COLO829 (cell line): Measurements from ENCODE around the gene UPK2.
"Not testable (repeated sequence)": the region's sequence is repeated elsewhere in the genome, so short reads cannot be mapped to it uniquely, and the experiment has no call there.

Experiments used
- DNase-seq: peaks from one replicate; pipeline ENCODE4 v3.0.0; 2012; ENCODE audit warnings: low spot score

The UPK2 gene

GRCh38 chr11:118938491-118939403 is 17.4 kb upstream of the UPK2 start:
- DNase-seq: no peak

DNA sequence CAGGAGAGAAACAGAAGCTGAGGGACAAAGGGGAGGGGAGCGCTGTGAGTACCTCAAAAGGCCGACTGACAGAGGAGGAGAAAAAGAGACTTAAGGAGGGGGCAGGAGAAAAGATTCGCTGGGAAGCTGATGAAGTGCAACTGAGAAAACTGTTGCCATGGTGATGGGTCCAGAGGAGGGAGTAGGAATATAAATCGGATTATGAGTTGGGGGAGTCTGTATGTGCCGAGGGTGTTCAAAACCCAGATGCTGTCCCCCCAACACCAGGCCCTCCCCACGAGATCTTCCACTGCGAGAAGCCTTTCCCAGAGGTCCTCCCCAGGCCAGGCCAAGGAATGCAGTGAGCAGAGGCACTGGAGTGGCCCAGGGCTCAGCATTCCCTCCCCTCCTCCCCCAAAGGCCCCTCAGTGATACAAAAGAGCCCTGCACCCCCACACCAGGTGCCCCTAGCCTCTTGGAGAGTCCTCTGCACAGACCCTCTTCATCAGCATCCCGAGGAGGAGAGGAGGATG is 16.6 kb upstream of the UPK2 start:
- no peak for DNase-seq

DNA sequence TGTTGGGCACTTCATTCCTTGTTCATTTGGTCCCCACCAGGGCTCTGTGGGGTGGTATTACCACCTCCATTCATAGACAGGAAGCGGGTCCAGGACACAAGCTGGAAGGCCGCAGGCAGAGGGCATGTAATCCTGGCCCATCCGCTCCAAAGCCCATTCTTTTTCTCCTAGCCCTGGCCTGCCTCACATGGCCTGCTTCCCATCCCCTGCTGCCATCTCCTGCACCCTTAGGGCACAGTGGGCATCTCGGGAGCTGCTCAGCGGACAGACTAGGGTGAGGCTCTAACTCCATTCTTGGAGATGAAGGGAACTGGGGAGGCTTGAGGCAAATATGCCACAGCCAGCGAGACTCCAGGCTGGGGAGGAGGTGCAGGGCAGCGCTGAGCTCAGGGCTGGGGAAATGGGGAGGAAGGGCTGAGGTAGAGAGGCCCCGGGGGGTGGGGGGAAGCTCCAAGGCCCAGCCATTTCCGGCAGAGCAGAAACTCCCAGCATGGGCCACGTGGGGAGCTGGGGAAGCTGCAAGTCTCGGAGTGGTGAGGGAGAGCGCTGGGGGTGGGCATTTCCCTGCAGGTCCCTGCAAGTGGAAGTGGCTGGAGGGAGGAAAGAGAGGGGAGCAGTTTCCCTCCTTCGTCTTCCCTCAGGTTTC is 16.0 kb upstream of the UPK2 start:
- DNase-seq: no peak

DNA sequence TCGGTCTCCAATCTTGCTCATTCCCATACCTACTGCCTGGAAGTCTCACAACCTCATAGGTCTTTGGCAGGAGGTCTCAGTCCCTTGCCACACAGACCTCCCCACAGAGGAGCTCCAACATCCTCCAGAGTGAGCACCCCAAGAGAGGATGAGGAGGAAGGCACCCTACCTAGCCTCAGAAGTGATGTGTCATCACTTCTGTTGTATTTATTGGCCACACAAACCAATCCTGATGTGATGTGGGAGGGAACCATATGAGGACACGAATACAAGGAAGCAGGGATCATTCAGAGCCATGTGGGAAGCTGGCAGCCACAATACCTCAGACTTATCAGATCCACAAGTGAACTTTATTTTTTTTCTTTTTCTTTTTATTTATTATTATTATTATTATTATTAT is 9.0 kb upstream of the UPK2 start:
- no peak for DNase-seq

DNA sequence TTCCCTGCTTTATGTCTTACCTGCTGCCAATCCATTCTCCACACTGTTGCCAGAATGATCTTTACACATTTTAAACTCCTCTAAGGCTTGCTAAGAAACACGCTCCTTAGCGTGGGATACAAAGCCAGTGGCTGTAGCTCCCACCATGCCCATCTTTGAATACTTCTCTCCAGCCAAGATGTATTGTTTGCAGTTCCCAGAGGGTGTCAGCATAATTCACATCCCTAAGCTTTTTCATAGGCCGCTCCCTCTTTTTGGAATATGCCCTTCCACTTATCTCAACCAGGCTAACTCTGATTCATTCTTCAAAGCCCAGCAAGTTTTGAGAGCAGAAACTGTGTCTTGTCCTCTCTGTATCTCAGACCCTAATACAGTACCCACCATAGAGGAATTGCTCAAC is 8.1 kb upstream of the UPK2 start:
- no peak for DNase-seq

GRCh38 chr11:118953265-118953664 is 2.8 kb upstream of the UPK2 start:
- DNase-seq: no peak

GRCh38 chr11:118953976-118954375 is 2.1 kb upstream of the UPK2 start:
- DNase-seq: not testable (repeated sequence)

DNA sequence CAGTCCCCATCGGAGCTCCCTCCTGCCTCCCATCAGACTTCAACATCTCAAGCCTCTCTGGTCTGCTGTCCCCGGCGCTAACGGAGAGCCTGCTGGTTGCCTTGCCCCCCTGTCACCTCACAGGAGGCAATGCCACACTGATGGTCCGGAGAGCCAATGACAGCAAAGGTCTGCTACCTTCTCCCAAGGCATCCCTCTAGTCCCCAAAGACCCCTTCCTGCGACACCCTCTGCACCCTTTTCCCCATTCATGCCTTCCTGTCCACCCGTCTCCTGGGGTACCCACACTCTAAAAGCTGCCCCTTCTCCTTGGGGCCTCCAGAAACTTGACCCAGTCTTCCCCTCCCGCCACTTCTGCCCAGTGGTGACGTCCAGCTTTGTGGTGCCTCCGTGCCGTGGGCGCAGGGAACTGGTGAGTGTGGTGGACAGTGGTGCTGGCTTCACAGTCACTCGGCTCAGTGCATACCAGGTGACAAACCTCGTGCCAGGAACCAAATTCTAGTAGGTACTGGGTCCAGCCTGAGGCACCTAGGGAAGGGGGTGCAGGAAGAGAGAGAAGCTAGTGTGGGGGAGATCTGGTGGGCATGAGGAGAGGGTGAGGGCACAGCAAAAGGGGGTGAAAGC is 860 bp downstream of the UPK2 start:
- no peak for DNase-seq

DNA sequence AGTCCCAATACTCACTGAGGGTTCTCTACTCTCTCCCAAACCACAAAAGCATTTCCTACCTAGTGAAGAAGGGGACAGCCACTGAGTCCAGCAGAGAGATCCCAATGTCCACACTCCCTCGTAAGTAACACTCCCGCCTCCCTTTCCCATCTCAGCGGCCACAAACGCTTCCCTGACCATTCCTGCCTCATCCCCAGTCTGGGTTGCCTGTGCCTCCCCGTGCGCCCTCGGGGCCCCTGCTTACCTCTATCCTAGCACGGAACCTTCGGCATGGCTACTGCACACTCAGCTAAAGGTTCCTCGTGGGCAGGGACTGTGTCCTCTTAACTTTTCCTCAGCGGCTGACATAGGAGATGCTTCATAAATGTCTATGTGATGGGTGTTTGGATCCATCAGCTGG is 1.5 kb downstream of the UPK2 start:
- DNase-seq: no peak

GRCh38 chr11:118957968-118958367 is 1.9 kb downstream of the UPK2 start:
- DNase-seq: no peak

GRCh38 chr11:118958577-118958976 is 2.5 kb downstream of the UPK2 start:
- no peak for DNase-seq

- DNase-seq: no peak
Observed at GRCh38 chr11:118961189-118961588, 5.1 kb downstream of the UPK2 start.

GRCh38 chr11:118961591-118961990 is 5.5 kb downstream of the UPK2 start:
- DNase-seq: no peak

GRCh38 chr11:118969508-118969907 is 13.4 kb downstream of the UPK2 start:
- not testable (repeated sequence) for DNase-seq

GRCh38 chr11:118971646-118972045 is 15.5 kb downstream of the UPK2 start, which contains the start of gene FOXR1:
Gene FOXR1, plus strand, starts transcription at chr11:118971761. Its CDS starts 171 bp downstream, at chr11:118971932.
- DNase-seq: no peak

- no peak for DNase-seq
Observed at GRCh38 chr11:118973985-118974384, 17.9 kb downstream of the UPK2 start.

- DNase-seq: no peak
Observed at GRCh38 chr11:118975771-118976709, 19.9 kb downstream of the UPK2 start.

- no peak for DNase-seq
Observed at GRCh38 chr11:118979434-118979833, 23.3 kb downstream of the UPK2 start.

GRCh38 chr11:118980191-118980881 is 24.2 kb downstream of the UPK2 start:
- no peak for DNase-seq

DNA sequence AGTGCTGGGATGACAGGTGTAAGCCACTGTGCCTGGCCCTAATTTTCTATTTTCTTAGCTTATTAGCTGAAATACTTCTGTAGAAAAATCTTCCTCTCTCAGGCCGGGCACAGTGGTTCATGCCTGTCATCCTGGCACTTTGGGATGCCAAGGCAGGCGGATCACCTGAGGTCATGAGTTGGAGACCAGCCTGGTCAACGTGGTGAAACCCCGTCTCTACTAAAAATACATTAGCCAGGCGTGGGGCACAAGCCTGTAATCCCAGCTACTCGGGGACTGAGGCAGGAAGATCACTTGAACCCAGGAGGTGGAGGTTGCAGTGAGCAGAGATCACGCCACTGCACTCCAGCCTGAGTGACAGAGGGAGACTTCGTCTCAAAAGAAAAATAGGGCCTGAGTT is 28.2 kb downstream of the UPK2 start:
- DNase-seq: not testable (repeated sequence)

DNA sequence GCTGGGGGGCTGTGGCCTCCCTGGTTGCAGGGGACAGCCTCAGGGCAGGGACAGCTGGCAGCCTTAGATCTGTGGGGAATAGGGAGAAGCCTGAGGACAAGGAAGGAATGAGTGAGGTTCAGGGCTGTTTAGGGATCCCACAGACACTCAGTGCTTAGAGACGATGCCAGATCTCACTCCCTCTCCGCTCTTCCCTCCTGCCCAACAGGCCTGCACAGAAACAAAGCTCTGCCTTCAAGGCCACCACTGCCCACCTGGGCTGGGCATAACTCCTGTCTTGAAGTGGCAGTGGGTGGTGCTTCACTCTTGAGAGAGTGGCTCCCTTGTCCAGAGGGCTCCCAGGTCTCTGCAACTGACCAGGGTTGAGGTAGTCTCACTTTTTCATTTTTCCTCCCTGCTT is 28.7 kb downstream of the UPK2 start:
- no peak for DNase-seq
